Measurements from ENCODE around the gene PPM1E.
"Not testable (repeated sequence)": the region's sequence is repeated elsewhere in the genome, so short reads cannot be mapped to it uniquely, and the experiment has no call there.

The PPM1E gene

GRCh38 chr17:58785097-58785496, 29.4 kb downstream of the PPM1E start:
- Mint-ChIP-seq H3K27me3 (ENCODE audit: low read depth, poor library complexity) (no peaks in the 10 kb centered on the region), H3K4me1 (no peaks in the 10 kb centered on the region), H3K9me3 (no peaks in the 10 kb centered on the region), H3K36me3 (ENCODE audit: low read depth) (no peaks in the 10 kb centered on the region), H3K27ac (no peak overlapping the region), H3K4me3 (no peak overlapping the region)
- no peak for DNase-seq
- TF ChIP-seq, protein P1, sequence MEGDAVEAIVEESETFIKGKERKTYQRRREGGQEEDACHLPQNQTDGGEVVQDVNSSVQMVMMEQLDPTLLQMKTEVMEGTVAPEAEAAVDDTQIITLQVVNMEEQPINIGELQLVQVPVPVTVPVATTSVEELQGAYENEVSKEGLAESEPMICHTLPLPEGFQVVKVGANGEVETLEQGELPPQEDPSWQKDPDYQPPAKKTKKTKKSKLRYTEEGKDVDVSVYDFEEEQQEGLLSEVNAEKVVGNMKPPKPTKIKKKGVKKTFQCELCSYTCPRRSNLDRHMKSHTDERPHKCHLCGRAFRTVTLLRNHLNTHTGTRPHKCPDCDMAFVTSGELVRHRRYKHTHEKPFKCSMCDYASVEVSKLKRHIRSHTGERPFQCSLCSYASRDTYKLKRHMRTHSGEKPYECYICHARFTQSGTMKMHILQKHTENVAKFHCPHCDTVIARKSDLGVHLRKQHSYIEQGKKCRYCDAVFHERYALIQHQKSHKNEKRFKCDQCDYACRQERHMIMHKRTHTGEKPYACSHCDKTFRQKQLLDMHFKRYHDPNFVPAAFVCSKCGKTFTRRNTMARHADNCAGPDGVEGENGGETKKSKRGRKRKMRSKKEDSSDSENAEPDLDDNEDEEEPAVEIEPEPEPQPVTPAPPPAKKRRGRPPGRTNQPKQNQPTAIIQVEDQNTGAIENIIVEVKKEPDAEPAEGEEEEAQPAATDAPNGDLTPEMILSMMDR (IDR thresholded peaks at IDR 0.05), result no peak

- H3K27ac Mint-ChIP-seq, result no peak overlapping the region
- H3K36me3 Mint-ChIP-seq (ENCODE audit: low read depth), result no peaks in the 10 kb centered on the region
- peaks cover 3% of the 10 kb centered on the region for H3K27me3 Mint-ChIP-seq (ENCODE audit: low read depth, poor library complexity)
- TF ChIP-seq, protein P1 (IDR thresholded peaks at IDR 0.05), result no peak
- no peaks in the 10 kb centered on the region for H3K4me1 Mint-ChIP-seq
- H3K9me3 Mint-ChIP-seq, result no peaks in the 10 kb centered on the region
- no peak overlapping the region for H3K4me3 Mint-ChIP-seq
- DNase-seq, result no peak
These were observed 31.1 kb downstream of the PPM1E start for GRCh38 chr17:58786586-58787295.

DNA sequence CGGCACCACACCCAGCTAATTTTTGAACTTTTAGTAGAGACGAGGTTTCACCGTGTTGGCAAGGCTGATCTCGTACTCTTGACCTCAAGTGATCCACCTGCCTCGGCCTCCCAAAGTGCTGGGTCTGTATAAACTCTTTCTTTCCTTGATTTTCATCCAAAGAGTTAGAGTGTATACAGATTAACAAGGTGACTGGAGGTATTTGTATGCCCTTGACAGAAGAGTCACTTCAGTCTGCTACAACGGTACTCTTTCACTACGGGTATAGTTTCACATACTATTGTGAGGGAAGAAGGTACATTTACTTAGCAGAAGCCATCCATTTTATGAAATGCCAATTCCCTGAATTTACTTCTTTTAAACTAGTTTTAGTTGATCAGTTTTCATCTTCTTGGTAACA, 32.5 kb downstream of the PPM1E start:
- H3K27me3 Mint-ChIP-seq (ENCODE audit: low read depth, poor library complexity), result peaks cover 3% of the 10 kb centered on the region
- no peaks in the 10 kb centered on the region for H3K36me3 Mint-ChIP-seq (ENCODE audit: low read depth)
- no peaks in the 10 kb centered on the region for H3K9me3 Mint-ChIP-seq
- H3K27ac Mint-ChIP-seq, result no peak overlapping the region
- DNase-seq, result no peak
- H3K4me1 Mint-ChIP-seq, result no peaks in the 10 kb centered on the region
- TF ChIP-seq, protein P1 (IDR thresholded peaks at IDR 0.05), result no peak
- H3K4me3 Mint-ChIP-seq, result no peak overlapping the region

DNA sequence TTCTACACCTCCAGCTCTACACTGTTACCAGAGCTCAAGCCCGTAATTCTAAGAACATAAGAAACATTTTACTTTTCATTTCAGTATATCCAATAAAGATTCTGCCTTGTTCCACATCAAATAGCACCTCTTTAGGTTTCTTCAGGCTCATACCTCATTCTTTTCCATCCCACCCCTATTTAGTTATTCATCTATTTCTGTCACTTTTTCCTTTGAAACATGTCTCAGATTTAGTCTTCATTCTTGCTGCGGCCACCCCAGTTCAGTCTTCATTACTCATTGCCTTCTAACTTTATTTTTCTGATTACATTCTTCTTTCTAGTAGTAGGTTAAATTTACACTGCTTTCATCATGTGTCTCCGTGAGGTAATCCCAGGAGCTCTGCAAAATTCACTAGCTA, 33.5 kb downstream of the PPM1E start:
- Mint-ChIP-seq H3K36me3 (ENCODE audit: low read depth) (no peaks in the 10 kb centered on the region), H3K27me3 (ENCODE audit: low read depth, poor library complexity) (peaks cover 3% of the 10 kb centered on the region), H3K4me1 (no peaks in the 10 kb centered on the region), H3K4me3 (no peak overlapping the region), H3K9me3 (no peaks in the 10 kb centered on the region), H3K27ac (no peak overlapping the region)
- no peak for DNase-seq
- TF ChIP-seq, protein P1 (IDR thresholded peaks at IDR 0.05), result no peak

GRCh38 chr17:58789831-58790230, 34.2 kb downstream of the PPM1E start:
- Mint-ChIP-seq H3K27me3 (ENCODE audit: low read depth, poor library complexity) (peaks cover 3% of the 10 kb centered on the region), H3K9me3 (no peaks in the 10 kb centered on the region), H3K27ac (no peak overlapping the region), H3K4me3 (no peak overlapping the region), H3K36me3 (ENCODE audit: low read depth) (peaks cover 4% of the 10 kb centered on the region), H3K4me1 (no peaks in the 10 kb centered on the region)
- no peak for DNase-seq
- TF ChIP-seq, protein P1 (IDR thresholded peaks at IDR 0.05), result no peak

DNA sequence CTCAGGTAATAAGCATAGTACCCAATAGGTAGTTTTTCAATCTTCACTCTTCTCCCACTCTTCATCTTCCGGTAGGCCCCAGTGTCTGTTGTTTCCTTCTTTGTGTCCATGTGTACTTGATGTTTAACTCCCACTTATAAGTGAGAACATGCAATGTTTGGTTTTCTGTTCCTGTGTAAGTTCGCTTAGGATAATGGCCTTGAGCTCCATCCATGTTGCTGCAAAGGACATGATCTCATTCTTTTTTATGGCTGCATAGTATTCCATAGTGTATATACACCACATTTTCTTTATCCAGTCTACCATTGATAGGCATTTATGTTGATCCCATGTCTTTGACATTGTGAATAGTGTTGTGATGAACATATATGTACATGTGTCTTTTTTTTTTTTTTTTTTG, 38.9 kb downstream of the PPM1E start:
- H3K4me3 Mint-ChIP-seq; H3K27me3 Mint-ChIP-seq (ENCODE audit: low read depth, poor library complexity); H3K9me3 Mint-ChIP-seq; DNase-seq; H3K36me3 Mint-ChIP-seq (ENCODE audit: low read depth); H3K27ac Mint-ChIP-seq; H3K4me1 Mint-ChIP-seq: not testable (repeated sequence)

All from nephron progenitor cell (in vitro differentiated cells).